Peyer's patch (tissue), 4 donors: ENCODE results near the gene THSD7A.

ENCODE experiments used
- POLR2A ChIP-seq, 2 donors: fragments of 450-650 bp; IDR thresholded peaks; one replicate each; pipeline ENCODE4 v1.5.1; 2017; ENCODE audit warnings: antibody characterized with exemption in 2 of 2, mild to moderate bottlenecking in 2 of 2, moderate library complexity in 2 of 2
- TF ChIP-seq, protein P1 (sequence below), 6 experiments: fragments of 450-650 bp in 4 of 6; fragments of 200-600 bp in 2 of 6; sonication (generic) in 1 of 6; IDR thresholded peaks; one replicate each; pipeline ENCODE4 v1.5.1; 2017 to 2019; ENCODE audit warnings: antibody characterized with exemption in 6 of 6, mild to moderate bottlenecking in 3 of 6, moderate library complexity in 1 of 6

DNA sequence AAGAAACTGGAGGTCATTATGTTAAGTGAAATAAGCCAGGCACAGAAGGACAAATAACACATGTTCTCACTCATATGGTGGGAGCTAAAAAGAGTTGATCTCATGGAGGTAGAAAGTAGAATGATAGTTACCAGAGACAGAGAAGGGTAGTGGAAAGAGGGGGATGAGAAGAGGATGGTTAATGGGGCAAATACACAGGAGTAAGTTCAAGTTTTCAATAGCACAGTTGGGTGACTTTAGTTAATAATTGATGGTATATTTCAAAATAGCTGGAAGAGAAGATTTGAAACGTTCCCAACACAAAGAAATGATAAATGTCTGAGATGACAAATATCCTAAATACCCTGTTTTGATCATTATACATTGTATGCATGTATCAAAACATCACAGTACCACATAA lies 261.8 kb downstream of the THSD7A start:
- TF ChIP-seq, protein P1, sequence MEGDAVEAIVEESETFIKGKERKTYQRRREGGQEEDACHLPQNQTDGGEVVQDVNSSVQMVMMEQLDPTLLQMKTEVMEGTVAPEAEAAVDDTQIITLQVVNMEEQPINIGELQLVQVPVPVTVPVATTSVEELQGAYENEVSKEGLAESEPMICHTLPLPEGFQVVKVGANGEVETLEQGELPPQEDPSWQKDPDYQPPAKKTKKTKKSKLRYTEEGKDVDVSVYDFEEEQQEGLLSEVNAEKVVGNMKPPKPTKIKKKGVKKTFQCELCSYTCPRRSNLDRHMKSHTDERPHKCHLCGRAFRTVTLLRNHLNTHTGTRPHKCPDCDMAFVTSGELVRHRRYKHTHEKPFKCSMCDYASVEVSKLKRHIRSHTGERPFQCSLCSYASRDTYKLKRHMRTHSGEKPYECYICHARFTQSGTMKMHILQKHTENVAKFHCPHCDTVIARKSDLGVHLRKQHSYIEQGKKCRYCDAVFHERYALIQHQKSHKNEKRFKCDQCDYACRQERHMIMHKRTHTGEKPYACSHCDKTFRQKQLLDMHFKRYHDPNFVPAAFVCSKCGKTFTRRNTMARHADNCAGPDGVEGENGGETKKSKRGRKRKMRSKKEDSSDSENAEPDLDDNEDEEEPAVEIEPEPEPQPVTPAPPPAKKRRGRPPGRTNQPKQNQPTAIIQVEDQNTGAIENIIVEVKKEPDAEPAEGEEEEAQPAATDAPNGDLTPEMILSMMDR (IDR thresholded peaks at IDR 0.05) = no peak
- TF ChIP-seq POLR2A (IDR thresholded peaks at IDR 0.05) = no peak
